Lower leg skin (tissue), 3 donors: Measurements from ENCODE around the gene PTK7.

Experiments
- POLR2A ChIP-seq, 2 donors: fragments of 450-650 bp; IDR thresholded peaks; one replicate each; pipeline ENCODE4 v1.6.1; 2016 to 2017; ENCODE audit warnings: antibody characterized with exemption in 2 of 2, mild to moderate bottlenecking in 1 of 2, moderate library complexity in 1 of 2
- TF ChIP-seq, protein P1 (sequence below), 3 donors: fragments of 450-650 bp; IDR thresholded peaks; one replicate each; pipeline ENCODE4 v1.5.1; 2016; ENCODE audit warnings: antibody characterized with exemption in 3 of 3, mild to moderate bottlenecking in 3 of 3, moderate library complexity in 2 of 3

DNA sequence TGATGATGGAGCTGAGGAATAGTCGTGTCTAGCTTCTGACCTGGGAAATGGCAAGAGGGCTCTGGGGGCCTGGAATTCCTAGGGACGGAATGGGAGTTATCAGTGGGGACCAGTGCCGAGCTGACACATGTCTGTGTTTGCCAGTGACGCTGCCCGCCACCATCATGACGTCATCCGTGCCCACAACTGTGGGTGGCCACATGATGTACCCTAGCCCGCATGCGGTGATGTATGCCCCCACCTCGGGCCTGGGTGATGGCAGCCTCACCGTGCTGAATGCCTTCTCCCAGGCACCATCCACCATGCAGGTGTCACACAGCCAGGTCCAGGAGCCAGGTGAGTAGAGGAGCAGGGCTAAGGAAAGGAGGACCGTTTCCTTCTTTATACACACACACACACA is 102.0 kb downstream of the PTK7 start:
- TF ChIP-seq, protein P1, sequence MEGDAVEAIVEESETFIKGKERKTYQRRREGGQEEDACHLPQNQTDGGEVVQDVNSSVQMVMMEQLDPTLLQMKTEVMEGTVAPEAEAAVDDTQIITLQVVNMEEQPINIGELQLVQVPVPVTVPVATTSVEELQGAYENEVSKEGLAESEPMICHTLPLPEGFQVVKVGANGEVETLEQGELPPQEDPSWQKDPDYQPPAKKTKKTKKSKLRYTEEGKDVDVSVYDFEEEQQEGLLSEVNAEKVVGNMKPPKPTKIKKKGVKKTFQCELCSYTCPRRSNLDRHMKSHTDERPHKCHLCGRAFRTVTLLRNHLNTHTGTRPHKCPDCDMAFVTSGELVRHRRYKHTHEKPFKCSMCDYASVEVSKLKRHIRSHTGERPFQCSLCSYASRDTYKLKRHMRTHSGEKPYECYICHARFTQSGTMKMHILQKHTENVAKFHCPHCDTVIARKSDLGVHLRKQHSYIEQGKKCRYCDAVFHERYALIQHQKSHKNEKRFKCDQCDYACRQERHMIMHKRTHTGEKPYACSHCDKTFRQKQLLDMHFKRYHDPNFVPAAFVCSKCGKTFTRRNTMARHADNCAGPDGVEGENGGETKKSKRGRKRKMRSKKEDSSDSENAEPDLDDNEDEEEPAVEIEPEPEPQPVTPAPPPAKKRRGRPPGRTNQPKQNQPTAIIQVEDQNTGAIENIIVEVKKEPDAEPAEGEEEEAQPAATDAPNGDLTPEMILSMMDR (IDR thresholded peaks at IDR 0.05): no peak
- no peak for TF ChIP-seq POLR2A (IDR thresholded peaks at IDR 0.05)
